ENCODE data around the gene CORO1C. TPM values are rescaled to one million over a fixed set of nuclear protein-coding genes. Genes with fewer than 3 reads are reported as not detected.

CORO1C gene
- total and polyA plus RNA-seq, 9 of the 15 experiments (the other 6 are each of a cell fraction or from before 2014, with no cell fraction given): 55.2 to 280 (median 150) TPM

- TF ChIP-seq ZBTB12 (CRISPR knock-in tag; IDR thresholded peaks at IDR 0.05) (no peak), BMI1 (IDR thresholded peaks at IDR 0.05; ENCODE audit: low read length) (no peak), OTX1 (CRISPR knock-in tag; IDR thresholded peaks at IDR 0.05) (no peak), GATAD2A (IDR thresholded peaks at IDR 0.05) (no peak), SREBF2 (CRISPR knock-in tag; IDR thresholded peaks at IDR 0.05) (no peak), SMAD3 (CRISPR knock-in tag; conservative IDR thresholded peaks at IDR 0.05) (no peak), RBM14 (IDR thresholded peaks at IDR 0.05; ENCODE audit: borderline replicate concordance, insufficient read depth, low read depth, low read length) (no peak), CREM (IDR thresholded peaks at IDR 0.05; ENCODE audit: low read depth) (no peak), DPF2 (IDR thresholded peaks at IDR 0.05) (peak; percentile 67; the same call in 1 of the 2 replicates), FOS (IDR thresholded peaks at IDR 0.05; ENCODE audit: extremely low read depth, insufficient read length) (no peak), MAFG (tag; conservative IDR thresholded peaks at IDR 0.05) (no peak), ZBTB1 (CRISPR knock-in tag; IDR thresholded peaks at IDR 0.05; ENCODE audit: borderline replicate concordance, low read depth) (no peak), ZNF239 (CRISPR knock-in tag; IDR thresholded peaks at IDR 0.05) (0 out of 2 replicates have a peak, but pooled peaks have one; percentile 27), KLF6 (CRISPR knock-in tag; IDR thresholded peaks at IDR 0.05; ENCODE audit: borderline replicate concordance) (0 out of 2 replicates have a peak, but pooled peaks have one; percentile 16), PRPF4 (IDR thresholded peaks at IDR 0.05; ENCODE audit: insufficient read depth, low read depth, low read length, poor library complexity, severe bottlenecking) (no peak), ZNF586 (CRISPR knock-in tag; conservative IDR thresholded peaks at IDR 0.05) (0 out of 2 replicates have a peak, but pooled peaks have one; percentile 48), IRF9 (tag; IDR thresholded peaks at IDR 0.05) (no peak), WHSC1 (IDR thresholded peaks at IDR 0.05; ENCODE audit: low read length) (no peak), NCOA1 (IDR thresholded peaks at IDR 0.05; ENCODE audit: low read depth) (no peak), SMARCA4 (IDR thresholded peaks at IDR 0.05) (peak; percentile 43; the same call in 1 of the 2 replicates), RBFOX2 (IDR thresholded peaks at IDR 0.05; ENCODE audit: low read depth, low read length) (no peak), ILF3 (IDR thresholded peaks at IDR 0.05; ENCODE audit: borderline replicate concordance) (no peak), ILK (tag; IDR thresholded peaks at IDR 0.05; ENCODE audit: borderline replicate concordance, low read depth) (no peak), EWSR1 (IDR thresholded peaks at IDR 0.05; ENCODE audit: borderline replicate concordance, low read depth, partially characterized antibody) (no peak), MYC (IDR thresholded peaks at IDR 0.05; ENCODE audit: low read depth, low read length) (no peak), MYC (CRISPR knock-in tag; IDR thresholded peaks at IDR 0.05; ENCODE audit: borderline replicate concordance, low read depth) (no peak), RFX5 (IDR thresholded peaks at IDR 0.05; ENCODE audit: low read depth, low read length) (no peak), ZNF707 (CRISPR knock-in tag; conservative IDR thresholded peaks at IDR 0.05) (0 out of 2 replicates have a peak, but pooled peaks have one; percentile 50), HDAC8 (tag; IDR thresholded peaks at IDR 0.05) (no peak), CBFA2T3 (IDR thresholded peaks at IDR 0.05) (peak; percentile 84), MAX (CRISPR knock-in tag; IDR thresholded peaks at IDR 0.05) (no peak)
Measured at GRCh38 chr12:108701779-108702441, 29.4 kb downstream of the CORO1C start (continued).
